HAP-1 (cell line): ENCODE results near the gene HIVEP3.

Experiments used
- DNase-seq, 2 experiments: peaks; one replicate each; pipeline ENCODE4 v3.0.0-alpha.2; 2016 to 2020; ENCODE audit warnings: low spot score in 2 of 2
- H3K27me3 ChIP-seq: fragments of 250-450 bp; sonication (Bioruptor Pico); 2 replicates; pipeline ENCODE4 v1.5.1; 2020; ENCODE audit warnings: low read depth, mild to moderate bottlenecking, moderate library complexity
- H3K36me3 ChIP-seq: fragments of 250-450 bp; sonication (Bioruptor Pico); replicated peaks from 2 replicates; pipeline ENCODE4 v1.5.1; 2020; ENCODE audit warnings: mild to moderate bottlenecking
- H3K4me1 ChIP-seq: fragments of 250-450 bp; sonication (Bioruptor Pico); 2 replicates; pipeline ENCODE4 v1.5.1; 2020; ENCODE audit warnings: mild to moderate bottlenecking
- H3K4me3 ChIP-seq: fragments of 250-450 bp; sonication (Bioruptor Pico); 2 replicates; pipeline ENCODE4 v1.5.1; 2020; ENCODE audit warnings: mild to moderate bottlenecking, moderate library complexity
- H3K9me3 ChIP-seq: fragments of 250-450 bp; sonication (Bioruptor Pico); 2 replicates; pipeline ENCODE4 v1.5.1; 2020; ENCODE audit warnings: mild to moderate bottlenecking, moderate library complexity
- in situ Hi-C: fragments of 300-500 bp; cut with MboI; formaldehyde crosslinking; loops from 3 replicates; pipeline ENCODE4 v1.14.3; 2020; ENCODE audit warnings: low sequenced_read_pairs, inconsistent platforms, mixed read lengths

HIVEP3 gene

DNA sequence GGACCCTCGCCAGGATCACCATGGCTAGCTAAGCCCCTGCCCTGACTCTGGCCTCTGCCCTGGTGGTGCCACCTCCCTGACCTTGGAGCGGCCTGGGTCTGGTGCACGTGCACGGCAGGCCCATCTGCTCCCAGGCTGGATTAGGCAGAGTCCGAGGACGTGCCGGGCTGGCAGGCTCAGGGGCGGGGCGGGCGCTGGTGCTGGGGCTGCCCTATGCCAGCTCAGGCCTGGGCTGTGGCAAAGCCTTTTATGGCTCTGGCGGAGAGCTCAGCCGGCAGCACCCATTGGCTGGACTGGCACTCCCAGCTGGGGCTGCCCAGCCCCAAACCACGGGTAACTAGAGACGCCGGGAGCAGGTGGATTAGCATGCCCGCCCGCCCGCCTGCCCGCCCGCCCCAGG lies 417.1 kb downstream of the HIVEP3 start:
- Histone ChIP-seq H3K36me3 (no peaks in the 10 kb centered on the region), H3K9me3 (no peaks in the 10 kb centered on the region), H3K4me1 (peaks cover 8% of the 10 kb centered on the region), H3K27me3 (no peaks in the 10 kb centered on the region), H3K4me3 (no peak overlapping the region)
- DNase-seq = no peak
- in situ Hi-C loops = no loop called here

DNA sequence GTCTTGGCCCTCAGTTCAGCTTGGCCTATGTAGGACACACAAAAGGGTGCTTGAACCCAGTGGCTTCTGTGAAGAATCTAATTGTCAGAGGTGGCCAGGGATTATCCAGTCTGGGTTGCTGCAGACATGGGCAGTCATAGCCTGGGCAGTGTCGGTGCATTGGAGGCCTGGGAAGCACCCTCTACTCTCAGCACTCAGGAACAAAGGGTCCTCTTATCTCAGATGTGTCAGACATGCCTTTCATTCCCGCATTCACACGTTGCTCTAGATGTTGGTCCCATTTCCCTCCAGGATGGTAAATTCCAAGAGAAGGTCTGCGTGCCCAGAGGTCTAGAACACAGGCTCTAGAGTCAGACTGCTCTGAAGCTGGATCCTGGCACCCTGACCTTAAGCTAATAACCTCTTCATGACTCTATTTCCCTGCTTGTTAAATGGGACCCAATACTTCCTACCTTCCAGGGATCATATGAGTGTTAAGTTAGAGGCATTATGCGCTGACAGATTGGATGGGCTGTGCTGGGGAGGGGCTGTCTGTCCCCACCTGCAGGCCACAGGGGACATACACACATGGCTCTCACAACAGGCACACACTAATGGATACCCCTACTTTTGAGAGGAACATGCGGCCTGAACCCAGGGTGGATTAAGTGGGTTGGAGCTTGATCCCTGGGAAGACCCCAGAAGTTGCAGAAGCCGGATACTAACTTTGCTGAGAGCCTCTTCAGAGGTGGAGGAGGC lies 417.8 kb downstream of the HIVEP3 start:
- Histone ChIP-seq H3K27me3 (no peaks in the 10 kb centered on the region), H3K4me1 (peaks cover 8% of the 10 kb centered on the region), H3K4me3 (no peak overlapping the region), H3K9me3 (no peaks in the 10 kb centered on the region), H3K36me3 (no peaks in the 10 kb centered on the region)
- in situ Hi-C loops = no loop called here
- DNase-seq = no peak

DNA sequence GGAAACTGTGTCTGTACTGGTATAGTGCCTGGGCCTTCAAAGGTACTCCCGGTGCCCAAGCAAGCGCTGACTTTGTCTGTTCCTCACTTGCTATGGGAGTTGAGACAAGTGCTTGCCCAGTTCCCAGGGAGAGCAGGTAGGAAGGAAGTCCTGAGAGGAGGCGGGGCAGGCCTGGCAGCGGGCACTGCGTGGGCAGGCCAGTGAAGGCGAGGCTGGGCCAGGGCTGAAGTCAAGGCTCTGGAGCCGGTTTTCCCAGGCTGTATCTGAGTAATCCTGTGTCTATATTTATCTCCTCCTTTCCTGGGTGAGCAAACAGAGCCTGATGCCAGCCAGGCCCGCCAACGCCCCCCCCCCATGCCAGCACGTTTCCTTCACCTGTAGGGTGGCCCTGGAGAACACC lies 418.3 kb downstream of the HIVEP3 start:
- in situ Hi-C loops = no loop called here
- DNase-seq = no peak
- Histone ChIP-seq H3K4me1 (peaks cover 12% of the 10 kb centered on the region), H3K4me3 (no peak overlapping the region), H3K27me3 (no peaks in the 10 kb centered on the region), H3K9me3 (no peaks in the 10 kb centered on the region), H3K36me3 (no peaks in the 10 kb centered on the region)

DNA sequence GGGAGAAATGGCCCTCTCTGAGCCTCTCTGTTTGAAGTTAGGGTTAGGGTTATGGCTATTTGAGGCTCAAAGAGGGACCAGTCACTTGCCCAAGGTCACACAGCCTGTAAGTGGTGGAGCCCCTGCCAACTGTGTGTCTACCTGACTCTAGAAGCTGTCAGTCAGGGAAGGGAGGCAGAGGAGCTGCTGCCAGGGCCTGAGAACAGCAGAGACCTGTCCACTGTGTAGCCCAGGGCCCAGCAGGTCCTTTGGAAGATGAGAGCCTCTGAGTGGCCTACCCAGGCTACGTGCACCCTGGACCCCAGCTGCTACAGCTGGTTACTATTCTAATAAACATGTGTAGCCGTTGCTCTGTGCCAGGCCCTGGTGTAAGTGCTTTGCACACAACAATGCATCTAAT lies 419.1 kb downstream of the HIVEP3 start:
- peaks cover 12% of the 10 kb centered on the region for H3K4me1 ChIP-seq
- H3K9me3 ChIP-seq = no peaks in the 10 kb centered on the region
- in situ Hi-C loops = no loop called here
- H3K4me3 ChIP-seq = no peak overlapping the region
- DNase-seq = no peak
- no peaks in the 10 kb centered on the region for H3K27me3 ChIP-seq
- H3K36me3 ChIP-seq = no peaks in the 10 kb centered on the region

DNA sequence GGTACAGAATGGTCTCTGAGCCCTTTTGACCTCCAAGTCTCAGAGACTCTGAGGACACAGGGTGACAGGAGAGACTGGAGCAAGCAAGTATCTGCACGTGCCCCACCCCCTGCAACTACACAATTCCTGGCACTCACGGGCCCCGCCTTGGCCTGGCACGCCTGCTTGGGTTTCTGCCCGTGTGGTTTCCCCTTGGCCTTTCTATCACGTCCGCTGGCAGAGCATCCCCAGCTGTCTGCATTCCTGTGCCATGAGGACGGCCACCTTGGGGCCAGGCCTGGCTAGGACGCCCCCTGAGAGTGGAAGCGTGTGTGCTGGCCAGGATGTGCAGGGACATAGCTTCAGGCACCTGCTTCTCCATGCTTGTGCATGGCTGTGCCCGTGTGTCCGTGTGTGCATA lies 419.9 kb downstream of the HIVEP3 start:
- H3K27me3 ChIP-seq = no peaks in the 10 kb centered on the region
- no peak for DNase-seq
- H3K4me1 ChIP-seq = peaks cover 12% of the 10 kb centered on the region
- no peaks in the 10 kb centered on the region for H3K36me3 ChIP-seq
- in situ Hi-C loops = no loop called here
- no peaks in the 10 kb centered on the region for H3K9me3 ChIP-seq
- no peak overlapping the region for H3K4me3 ChIP-seq

DNA sequence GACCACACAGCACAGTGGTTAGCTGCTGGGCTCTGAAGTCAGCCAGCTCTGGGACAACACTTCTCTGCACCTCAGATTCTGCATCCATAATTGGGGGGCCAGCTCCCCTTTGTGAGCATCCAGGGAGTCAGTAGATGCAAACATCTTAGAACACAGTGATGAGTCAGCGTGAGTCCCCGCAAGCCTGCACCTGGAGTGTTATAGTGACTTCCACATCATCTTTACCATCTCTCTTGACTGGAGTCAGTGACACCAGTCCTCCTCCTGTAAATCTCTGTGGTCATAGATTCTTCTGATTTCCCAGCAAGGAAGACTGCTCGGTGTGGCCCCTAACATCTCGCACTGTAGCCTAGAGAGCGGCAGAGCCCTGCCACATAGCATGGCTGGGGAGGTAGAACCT lies 420.3 kb downstream of the HIVEP3 start:
- Histone ChIP-seq H3K36me3 (no peaks in the 10 kb centered on the region), H3K27me3 (no peaks in the 10 kb centered on the region), H3K4me3 (no peak overlapping the region), H3K4me1 (peaks cover 12% of the 10 kb centered on the region), H3K9me3 (no peaks in the 10 kb centered on the region)
- in situ Hi-C loops = no loop called here
- DNase-seq = no peak

DNA sequence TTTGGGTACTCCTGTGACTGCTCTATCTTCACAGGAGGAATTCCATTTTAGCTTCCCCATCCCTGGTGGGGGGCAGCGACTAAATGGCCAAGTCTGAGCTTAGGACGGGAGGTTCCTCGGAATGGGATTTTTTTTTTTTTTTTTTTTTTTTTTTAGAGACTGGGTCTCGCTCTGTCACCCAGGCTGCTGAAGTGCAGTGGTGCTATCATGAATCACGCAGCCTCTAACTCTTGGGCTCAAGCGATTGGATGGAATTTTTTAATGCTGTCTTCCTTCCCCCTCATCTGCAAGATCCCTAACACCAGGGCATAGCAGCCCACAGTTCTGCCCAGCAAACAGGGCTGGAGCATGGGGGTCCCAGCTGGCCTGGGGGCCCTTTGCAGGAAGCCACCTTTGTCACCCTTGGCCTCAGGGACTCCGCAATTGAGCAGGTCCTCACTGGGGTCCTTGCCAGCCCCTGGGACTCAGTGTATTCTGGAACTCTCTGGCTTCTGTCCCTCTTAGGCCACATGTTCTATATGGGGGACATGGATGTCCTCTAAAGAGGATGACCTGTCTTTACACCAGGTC lies 421.2 kb downstream of the HIVEP3 start:
- Histone ChIP-seq H3K9me3 (no peaks in the 10 kb centered on the region), H3K27me3 (no peaks in the 10 kb centered on the region), H3K4me3 (no peak overlapping the region), H3K36me3 (no peaks in the 10 kb centered on the region), H3K4me1 (peaks cover 12% of the 10 kb centered on the region)
- in situ Hi-C loops = no loop called here
- DNase-seq = no peak

DNA sequence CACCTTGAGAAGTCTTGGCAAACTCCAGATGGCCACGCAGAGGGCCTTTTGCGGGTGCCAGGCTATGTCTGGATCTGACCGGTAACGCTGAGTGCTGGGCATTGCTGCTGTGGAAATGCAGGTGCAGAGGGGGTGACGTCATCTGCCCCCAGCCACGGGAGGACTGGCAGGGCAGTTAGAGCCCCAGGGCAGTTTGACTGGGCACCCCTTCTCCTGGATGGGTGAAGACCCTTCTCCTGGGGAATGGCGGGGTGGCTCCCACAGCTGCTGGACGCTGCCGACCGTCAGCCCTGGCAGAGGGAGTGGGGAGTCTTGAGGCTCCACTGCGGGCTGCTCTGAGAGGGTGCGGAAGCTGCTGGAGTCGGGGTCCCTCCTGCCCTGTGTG lies 421.7 kb downstream of the HIVEP3 start:
- Histone ChIP-seq H3K9me3 (no peaks in the 10 kb centered on the region), H3K27me3 (no peaks in the 10 kb centered on the region), H3K36me3 (no peaks in the 10 kb centered on the region), H3K4me3 (no peak overlapping the region), H3K4me1 (peaks cover 12% of the 10 kb centered on the region)
- DNase-seq = no peak
- in situ Hi-C loops = no loop called here

DNA sequence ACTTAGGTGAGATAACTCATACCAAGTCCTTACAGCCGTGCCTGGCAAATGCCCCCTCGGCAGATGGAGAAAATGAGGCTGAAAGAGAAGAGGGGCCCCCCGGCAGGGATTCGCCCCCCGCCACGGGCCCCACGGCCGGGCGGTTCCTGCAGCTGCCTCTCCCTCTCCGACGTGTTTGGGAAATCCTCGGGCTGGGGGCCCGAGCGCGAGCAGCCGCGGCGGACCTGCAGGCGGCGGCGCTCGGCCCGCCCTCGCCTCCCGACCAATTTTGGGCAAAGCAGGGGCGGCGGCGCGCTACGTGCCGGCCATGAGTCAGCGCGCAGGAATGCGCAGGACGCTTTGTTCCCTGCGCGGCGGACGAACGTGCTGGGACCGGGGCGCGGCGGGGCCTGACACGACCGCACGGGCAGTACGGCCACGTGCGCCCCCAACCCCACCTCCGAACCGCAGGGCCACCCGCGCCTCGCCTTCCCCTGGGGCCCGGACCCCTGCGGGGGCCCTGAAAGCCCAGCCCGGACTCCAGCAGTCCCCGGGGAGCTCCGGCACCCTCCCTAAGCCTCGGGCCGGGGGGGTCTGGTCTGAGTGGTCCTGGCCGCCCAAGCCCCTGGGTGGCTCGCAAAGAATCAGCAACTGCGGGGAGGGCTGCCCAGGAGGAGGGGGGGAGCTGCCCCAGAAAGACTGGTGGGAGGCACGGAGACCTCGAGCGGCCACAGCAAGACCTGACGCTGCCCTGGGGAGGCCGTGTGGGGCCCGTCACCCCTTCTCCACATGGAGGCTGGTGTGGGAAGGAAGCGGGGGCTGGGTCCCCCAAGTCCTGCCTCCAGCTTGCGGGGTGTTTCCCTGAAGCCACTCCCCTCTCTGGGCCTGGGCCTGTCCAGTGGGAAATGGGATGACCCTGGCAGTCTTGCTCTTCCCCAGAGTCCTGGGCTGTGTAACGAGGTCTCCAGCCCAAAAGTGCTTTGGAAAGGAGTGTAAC lies 422.4 kb downstream of the HIVEP3 start:
- DNase-seq = peak; percentile 82 to 88

DNA sequence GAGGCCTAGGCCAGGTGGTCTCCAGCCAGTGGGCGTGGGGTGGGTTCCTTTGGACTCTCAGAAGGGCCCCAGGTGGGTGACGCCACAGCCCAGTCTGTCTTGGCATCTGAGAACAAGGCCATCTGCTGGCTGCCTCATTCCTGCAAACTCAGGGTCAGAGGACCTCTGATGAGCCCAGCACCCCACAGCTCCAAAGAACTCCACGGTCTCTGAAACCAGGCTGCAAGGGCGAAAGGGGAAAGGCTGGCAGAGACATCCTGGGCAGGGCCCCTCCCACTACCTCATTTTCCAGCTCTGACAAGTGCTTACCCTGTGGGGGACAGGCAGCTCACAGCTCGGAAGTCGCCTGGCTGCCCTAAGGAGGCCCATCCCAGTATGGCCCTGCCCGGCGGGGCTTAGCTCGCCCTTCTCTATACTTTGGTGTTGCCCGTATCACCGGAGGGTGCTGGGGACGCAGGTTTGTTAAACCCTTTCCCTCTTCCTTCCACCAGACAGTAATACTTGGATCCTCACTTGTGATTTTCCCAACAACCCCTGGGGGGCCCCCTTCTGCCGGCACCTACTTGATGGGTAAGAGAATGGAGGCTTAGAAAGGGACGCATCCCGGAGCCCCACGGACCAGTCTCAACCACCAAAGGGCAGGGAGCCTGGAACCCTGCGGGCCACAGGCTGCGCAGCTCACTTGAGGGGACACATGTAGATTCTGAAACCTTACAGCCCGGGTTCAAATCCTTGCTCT lies 423.3 kb downstream of the HIVEP3 start:
- Histone ChIP-seq H3K9me3 (no peaks in the 10 kb centered on the region), H3K4me1 (peaks cover 12% of the 10 kb centered on the region), H3K36me3 (no peaks in the 10 kb centered on the region), H3K27me3 (no peaks in the 10 kb centered on the region), H3K4me3 (no peak overlapping the region)
- in situ Hi-C loops = no loop called here
- DNase-seq = peak; percentile 38 to 76

More for the DNA sequence above, 422.4 kb downstream of the HIVEP3 start:
- Histone ChIP-seq H3K27me3 (no peaks in the 10 kb centered on the region), H3K36me3 (no peaks in the 10 kb centered on the region), H3K4me1 (peaks cover 12% of the 10 kb centered on the region), H3K9me3 (no peaks in the 10 kb centered on the region), H3K4me3 (0 out of 2 replicates have a peak overlapping the region, but pooled peaks have one; percentile 8)
- in situ Hi-C loops = no loop called here

DNA sequence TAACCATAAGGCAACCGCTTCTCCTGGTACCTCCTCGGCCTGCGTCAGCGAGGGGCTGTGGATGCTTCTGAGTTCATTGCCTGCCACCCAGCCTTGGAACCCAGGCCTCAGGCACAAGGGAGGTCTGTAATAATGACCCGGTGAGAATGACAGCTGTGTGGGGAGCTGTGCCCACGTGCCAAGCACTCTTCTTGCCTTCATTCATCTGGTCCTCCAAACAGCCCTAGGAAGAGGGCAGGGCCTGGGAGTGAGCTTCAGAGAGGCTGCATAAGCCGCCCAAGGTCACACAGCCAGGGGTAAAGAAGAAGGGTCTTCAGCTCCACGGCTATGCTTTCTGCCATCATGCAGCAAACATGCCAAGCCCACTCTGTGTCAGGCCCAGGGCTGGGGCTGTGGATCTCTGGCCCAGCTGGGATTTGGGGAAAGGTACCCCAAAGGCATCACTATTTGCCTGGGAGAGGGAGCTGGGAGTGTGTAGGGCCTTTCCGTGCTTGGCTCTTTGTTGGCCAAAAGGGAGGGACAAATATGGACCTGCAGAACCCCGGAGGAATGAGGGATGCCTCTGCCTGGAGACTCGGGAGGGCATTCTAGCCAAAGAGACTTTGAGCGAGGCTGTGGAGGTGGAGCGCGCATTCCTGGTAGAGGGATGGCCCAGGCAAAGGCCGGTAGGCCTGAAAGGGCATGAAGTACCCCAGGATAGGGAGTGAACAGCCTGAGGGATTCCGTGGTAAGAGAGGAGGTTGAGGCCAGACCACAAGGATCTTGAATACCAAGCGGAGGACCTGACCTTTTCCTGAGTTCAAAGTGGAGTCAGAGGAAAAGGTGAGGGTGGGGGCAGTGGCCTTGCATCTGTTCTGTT lies 424.1 kb downstream of the HIVEP3 start:
- H3K27me3 ChIP-seq = no peaks in the 10 kb centered on the region
- in situ Hi-C loops = no loop called here
- no peak overlapping the region for H3K4me3 ChIP-seq
- no peaks in the 10 kb centered on the region for H3K36me3 ChIP-seq
- no peaks in the 10 kb centered on the region for H3K9me3 ChIP-seq
- peaks cover 12% of the 10 kb centered on the region for H3K4me1 ChIP-seq
- DNase-seq = no peak

DNA sequence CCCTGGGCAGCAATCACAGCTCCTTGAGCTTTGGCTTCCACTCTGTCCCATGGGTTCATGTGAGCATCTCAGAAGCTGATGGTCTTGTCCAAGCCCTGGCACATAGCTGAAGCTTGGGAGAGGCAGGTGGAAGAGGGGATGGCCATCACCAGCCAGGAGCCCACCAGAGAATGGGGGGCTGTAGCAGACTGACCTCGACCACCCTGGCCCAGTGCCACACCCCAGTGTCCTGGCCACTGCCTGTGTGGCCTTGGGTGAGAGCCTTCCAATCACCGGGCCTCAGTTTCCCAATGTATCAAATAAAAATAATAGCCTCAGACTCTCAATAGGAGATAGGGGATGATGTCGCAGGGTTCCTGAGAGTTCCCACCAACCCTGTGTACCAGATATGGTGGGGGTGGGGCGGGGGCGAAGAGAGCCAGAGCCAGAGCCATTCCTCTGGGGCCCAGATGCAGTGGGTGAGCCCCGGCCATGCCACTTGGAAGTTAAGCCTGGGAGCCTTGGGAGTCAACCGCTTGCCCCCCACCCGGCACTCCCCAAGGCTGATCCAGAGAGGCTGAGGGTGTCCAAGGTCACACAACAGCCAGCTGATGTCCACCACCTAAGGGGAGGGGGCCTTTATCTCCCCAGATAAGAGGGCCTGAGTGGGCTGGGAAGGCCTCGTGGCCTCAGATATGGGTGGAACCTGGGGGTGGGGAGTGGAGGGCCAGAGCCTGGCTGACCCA lies 424.9 kb downstream of the HIVEP3 start:
- H3K27me3 ChIP-seq = no peaks in the 10 kb centered on the region
- H3K4me3 ChIP-seq = no peak overlapping the region
- no peaks in the 10 kb centered on the region for H3K9me3 ChIP-seq
- H3K4me1 ChIP-seq = peaks cover 13% of the 10 kb centered on the region
- in situ Hi-C loops = no loop called here
- H3K36me3 ChIP-seq = no peaks in the 10 kb centered on the region
- no peak for DNase-seq
